BJ (cell line): Measurements from ENCODE around the gene TANC1. TPM values are rescaled to one million over a fixed set of nuclear protein-coding genes. Genes with fewer than 3 reads are reported as not detected.

ENCODE experiments used
- CTCF ChIA-PET: fragments of 350-600 bp; formaldehyde crosslinking; extraction: SDS; loops from one replicate; lab custom pipeline; 2021; ENCODE audit warnings: antibody characterized with exemption, inconsistent platforms; lab: Yijun Ruan, JAX
- POLR2A ChIA-PET: fragments of 300-600 bp; sonication (Branson Sonifier 250); formaldehyde crosslinking; extraction: SDS; loops from one replicate; lab custom pipeline; 2021; ENCODE audit warnings: antibody characterized with exemption; lab: Charles Lee
- DNase-seq: peaks from one replicate; pipeline ENCODE4 v3.0.0-alpha.2; 2011; ENCODE audit warnings: low read depth
- H3K27me3 ChIP-seq: 2 replicates; pipeline ENCODE4 v1.6.0; 2011; ENCODE audit warnings: low read length; ENCODE audit not compliant: control insufficient read depth, insufficient read depth
- H3K36me3 ChIP-seq: 2 replicates; pipeline ENCODE4 v1.5.1; 2011; ENCODE audit warnings: low read length; ENCODE audit not compliant: control insufficient read depth, insufficient read depth
- H3K4me3 ChIP-seq: 2 replicates; pipeline ENCODE4 v1.5.1; 2011; ENCODE audit warnings: low read depth, mild to moderate bottlenecking, control low read depth, low read length
- CTCF ChIP-seq: IDR thresholded peaks from 2 replicates; pipeline ENCODE4 v1.5.1; 2011; ENCODE audit warnings: low read depth, mild to moderate bottlenecking, control low read depth, inconsistent platforms, low read length, moderate library complexity; ENCODE audit not compliant: insufficient read depth
- polyA plus RNA-seq: library from polyadenylated mRNA; depleted of rRNA; stranded (reverse); fragments of >200 nt; gene quantifications from 2 replicates; pipeline ENCODE4 v1.2.3, GENCODE V29; 2011

TANC1 gene
- polyA plus RNA-seq, 1 experiment = 22.0 TPM

DNA sequence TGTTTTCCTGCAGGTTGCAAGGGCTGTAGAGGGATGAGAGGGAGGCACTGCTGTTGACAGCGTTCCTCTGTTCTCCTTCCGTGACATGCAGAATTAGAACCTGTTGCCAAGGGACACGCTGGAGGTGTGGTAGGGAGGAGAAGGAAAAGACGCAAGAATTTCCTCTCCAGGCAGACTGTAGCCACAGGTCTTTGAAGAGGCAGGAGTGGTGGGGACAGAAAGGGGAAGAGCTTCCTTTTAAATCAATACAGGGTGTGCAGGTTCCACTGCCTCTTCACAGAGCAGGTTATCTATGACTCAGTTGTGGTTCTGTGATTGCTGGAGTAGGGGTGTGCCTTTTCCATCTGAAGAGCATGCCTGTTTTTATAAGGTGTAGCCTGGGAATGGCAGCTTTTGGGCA lies 185.0 kb downstream of the TANC1 start:
- H3K36me3 ChIP-seq = peaks cover 5% of the 10 kb centered on the region; the same call in 1 of the 2 replicates
- ChIA-PET CTCF (interaction anchor here (0.7 to 1.0 kb wide), 3 partner anchors 10 to 261 kb away, joined by 3 to 5 read pairs (median 3); no protein-coding TSS in a partner anchor), POLR2A (no interaction called here)
- TF ChIP-seq CTCF = no peak
- H3K4me3 ChIP-seq = no peak overlapping the region
- no peak for DNase-seq
- no peaks in the 10 kb centered on the region for H3K27me3 ChIP-seq

- Histone ChIP-seq H3K36me3 (peaks cover 5% of the 10 kb centered on the region; the same call in 1 of the 2 replicates), H3K4me3 (no peak overlapping the region), H3K27me3 (no peaks in the 10 kb centered on the region)
- POLR2A ChIA-PET = no interaction called here
- CTCF ChIA-PET = interaction anchor here (0.9 to 1.0 kb wide), 2 partner anchors 10 to 25 kb away, joined by 3 to 5 read pairs; no protein-coding TSS in a partner anchor
- TF ChIP-seq CTCF = no peak
- DNase-seq = no peak
Observed at GRCh38 chr2:159153951-159154350, 185.5 kb downstream of the TANC1 start.

DNA sequence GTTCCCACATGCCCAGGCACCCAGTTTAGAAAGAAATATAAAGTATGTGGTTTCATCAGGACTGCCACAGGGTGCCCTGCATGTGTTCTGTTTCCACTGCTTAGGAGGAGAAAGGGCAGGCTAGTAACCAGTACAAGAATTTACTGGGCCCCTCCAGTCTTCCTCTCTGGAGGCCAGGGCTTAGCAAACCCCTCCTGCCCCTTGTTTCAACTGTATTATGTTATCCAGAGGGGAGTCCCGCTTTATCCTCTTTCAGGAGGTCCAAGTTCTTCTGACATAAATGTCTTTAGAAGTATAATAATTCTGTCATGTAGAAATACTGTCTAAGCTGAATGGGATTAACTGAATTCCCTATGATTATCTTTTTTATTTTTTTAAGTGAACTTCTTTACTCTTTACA lies 185.9 kb downstream of the TANC1 start:
- no peak for TF ChIP-seq CTCF
- Histone ChIP-seq H3K27me3 (no peaks in the 10 kb centered on the region), H3K4me3 (no peak overlapping the region), H3K36me3 (peaks cover 5% of the 10 kb centered on the region; the same call in 1 of the 2 replicates)
- POLR2A ChIA-PET = no interaction called here
- CTCF ChIA-PET = interaction anchor here (0.9 to 1.0 kb wide), 2 partner anchors 9 to 25 kb away, joined by 3 to 5 read pairs; no protein-coding TSS in a partner anchor
- DNase-seq = no peak

DNA sequence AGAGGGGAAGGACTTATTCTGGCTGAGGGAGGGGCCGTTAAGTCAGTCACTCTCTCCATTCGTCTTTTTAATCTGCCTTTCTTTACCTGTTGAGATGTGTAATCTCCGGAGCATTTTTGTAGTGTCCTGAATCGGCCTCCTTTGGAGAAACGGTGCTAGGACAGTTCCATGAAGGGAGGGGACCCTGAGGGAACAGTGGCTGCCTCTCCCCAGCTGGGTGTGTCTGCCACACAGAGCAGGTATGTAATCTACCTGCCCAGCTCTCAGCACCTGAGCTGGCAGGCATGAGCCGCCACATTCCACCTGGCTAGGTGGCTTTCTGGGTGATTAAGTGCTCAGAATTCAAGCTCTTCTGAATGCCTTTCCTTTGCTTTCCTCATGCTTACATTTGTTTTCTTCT lies 186.9 kb downstream of the TANC1 start:
- TF ChIP-seq CTCF = no peak
- POLR2A ChIA-PET = no interaction called here
- Histone ChIP-seq H3K4me3 (no peak overlapping the region), H3K36me3 (peaks cover 5% of the 10 kb centered on the region; the same call in 1 of the 2 replicates), H3K27me3 (no peaks in the 10 kb centered on the region)
- no peak for DNase-seq
- CTCF ChIA-PET = no interaction called here

GRCh38 chr2:159155791-159156190 lies 187.4 kb downstream of the TANC1 start:
- DNase-seq = no peak
- ChIA-PET CTCF (no interaction called here), POLR2A (no interaction called here)
- Histone ChIP-seq H3K27me3 (no peaks in the 10 kb centered on the region), H3K36me3 (peaks cover 5% of the 10 kb centered on the region; the same call in 1 of the 2 replicates), H3K4me3 (no peak overlapping the region)
- no peak for TF ChIP-seq CTCF
